Mucosa of descending colon (tissue), 3 donors: ENCODE results near the gene MAPK11. TPM values are rescaled to one million over a fixed set of nuclear protein-coding genes. Genes with fewer than 3 reads are reported as not detected.
A peak's percentile ranks its signal among the peaks of the same experiment; 100 is the strongest.
"Not testable (repeated sequence)": the region's sequence is repeated elsewhere in the genome, so short reads cannot be mapped to it uniquely, and the experiment has no call there.

Experiments
- ATAC-seq: fragments of 200-7000 bp; cut with Tn5 transposase; one replicate; pipeline ENCODE4 v1.9.1; 2020; ENCODE audit warnings: mild to moderate bottlenecking, moderate library complexity
- DNase-seq, 3 donors: peaks; one replicate each; pipeline ENCODE4 v3.0.0-alpha.2; 2020
- H3K36me3 ChIP-seq: fragments of 200-600 bp; one replicate; pipeline ENCODE4 v1.8.0; 2021; ENCODE audit warnings: low read depth, mild to moderate bottlenecking
- H3K4me1 ChIP-seq: fragments of 200-600 bp; one replicate; pipeline ENCODE4 v1.8.0; 2021; ENCODE audit warnings: low read depth, mild to moderate bottlenecking
- H3K4me3 ChIP-seq: fragments of 200-600 bp; one replicate; pipeline ENCODE4 v1.8.0; 2021; ENCODE audit warnings: mild to moderate bottlenecking
- H3K9me3 ChIP-seq: fragments of 200-600 bp; one replicate; pipeline ENCODE4 v1.8.0; 2021; ENCODE audit warnings: mild to moderate bottlenecking
- intact Hi-C, 2 donors: fragments of 100-400 bp; cut with DNase I in 1 of 2; cut with micrococcal nuclease in 1 of 2; formaldehyde crosslinking; loops; one replicate each; pipeline versions ENCODE4 v1.11.0 to v1.11.1; 2022; cut with DNase I, micrococcal nuclease
- total RNA-seq, 3 donors: library from RNA; stranded (reverse); fragmentation: NEBNext Ultra II Directional in 2 of 3; extraction: Animal tissue kit (Norgen Biotek cat#: 25700) in 2 of 3; gene quantifications; one replicate each; pipeline versions ENCODE4 v1.2.1 to v1.2.4, GENCODE V29; 2021 to 2023
- TF ChIP-seq, protein P1 (sequence below): fragments of 200-600 bp; IDR thresholded peaks from one replicate; pipeline ENCODE4 v1.8.0; 2022; ENCODE audit warnings: antibody characterized with exemption, mild to moderate bottlenecking
- donor health status: DM: no; HTN: no; CAD: no; lungs with moderate emphysema.
- donor health status: DM: no; HTN: no; CAD: no.
- donor health status: DM: no; HTN: yes; CAD: no.

MAPK11 gene
- total RNA-seq, 3 donors from 2014 or later, result 1.8 to 4.3 (median 3.2) TPM

DNA sequence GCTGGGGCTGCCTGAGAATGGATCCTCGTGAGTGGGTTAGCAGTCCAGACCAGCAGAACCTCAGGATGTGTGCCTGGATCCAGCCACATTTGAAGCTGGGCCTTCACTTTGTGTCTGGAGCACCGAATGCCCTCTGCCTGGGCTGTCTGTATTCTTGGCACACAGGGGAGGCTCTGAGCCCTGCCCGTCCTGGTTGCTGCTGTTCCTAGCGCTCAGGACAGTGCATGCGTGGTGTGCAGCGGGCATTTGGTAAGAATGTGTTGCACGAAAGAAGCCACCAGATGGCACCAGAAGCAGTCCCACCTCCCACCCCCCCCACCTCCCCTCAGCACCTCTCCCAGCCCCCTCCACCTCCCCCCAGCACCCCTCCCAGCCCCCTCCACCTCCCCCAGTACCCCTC is 4.1 kb upstream of the MAPK11 start:
- Histone ChIP-seq H3K4me1 (peaks cover 26% of the 10 kb centered on the region), H3K9me3 (no peaks in the 10 kb centered on the region), H3K4me3 (no peak overlapping the region), H3K36me3 (peaks cover 4% of the 10 kb centered on the region)
- TF ChIP-seq, protein P1, sequence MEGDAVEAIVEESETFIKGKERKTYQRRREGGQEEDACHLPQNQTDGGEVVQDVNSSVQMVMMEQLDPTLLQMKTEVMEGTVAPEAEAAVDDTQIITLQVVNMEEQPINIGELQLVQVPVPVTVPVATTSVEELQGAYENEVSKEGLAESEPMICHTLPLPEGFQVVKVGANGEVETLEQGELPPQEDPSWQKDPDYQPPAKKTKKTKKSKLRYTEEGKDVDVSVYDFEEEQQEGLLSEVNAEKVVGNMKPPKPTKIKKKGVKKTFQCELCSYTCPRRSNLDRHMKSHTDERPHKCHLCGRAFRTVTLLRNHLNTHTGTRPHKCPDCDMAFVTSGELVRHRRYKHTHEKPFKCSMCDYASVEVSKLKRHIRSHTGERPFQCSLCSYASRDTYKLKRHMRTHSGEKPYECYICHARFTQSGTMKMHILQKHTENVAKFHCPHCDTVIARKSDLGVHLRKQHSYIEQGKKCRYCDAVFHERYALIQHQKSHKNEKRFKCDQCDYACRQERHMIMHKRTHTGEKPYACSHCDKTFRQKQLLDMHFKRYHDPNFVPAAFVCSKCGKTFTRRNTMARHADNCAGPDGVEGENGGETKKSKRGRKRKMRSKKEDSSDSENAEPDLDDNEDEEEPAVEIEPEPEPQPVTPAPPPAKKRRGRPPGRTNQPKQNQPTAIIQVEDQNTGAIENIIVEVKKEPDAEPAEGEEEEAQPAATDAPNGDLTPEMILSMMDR, result no peak
- DNase-seq, result peak in 1 of 3 donors; percentile 72
- intact Hi-C loops, result no loop called here
- no peak for ATAC-seq

DNA sequence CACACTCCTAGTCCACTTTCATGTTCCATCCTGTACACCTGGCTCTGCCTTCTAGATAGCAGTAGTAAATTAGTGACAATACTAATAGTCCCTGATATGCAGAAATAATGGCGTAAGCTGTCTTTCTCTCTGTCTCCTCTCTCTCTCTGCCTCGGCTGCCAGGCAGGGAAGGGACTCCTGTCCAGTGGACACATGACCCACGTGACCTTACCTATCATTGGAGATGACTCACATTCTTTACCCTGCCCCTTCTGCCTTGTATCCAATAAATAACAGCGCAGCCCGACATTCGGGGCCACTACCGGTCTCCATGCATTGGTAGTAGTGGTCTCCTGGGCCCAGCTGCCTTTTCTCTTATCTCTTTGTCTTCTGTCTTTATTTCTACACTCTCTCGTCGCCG is 3.6 kb upstream of the MAPK11 start:
- ATAC-seq, DNase-seq, H3K4me3 ChIP-seq, intact Hi-C loops, H3K9me3 ChIP-seq, H3K36me3 ChIP-seq: not testable (repeated sequence)
- H3K4me1 ChIP-seq, result peaks cover 26% of the 10 kb centered on the region

DNA sequence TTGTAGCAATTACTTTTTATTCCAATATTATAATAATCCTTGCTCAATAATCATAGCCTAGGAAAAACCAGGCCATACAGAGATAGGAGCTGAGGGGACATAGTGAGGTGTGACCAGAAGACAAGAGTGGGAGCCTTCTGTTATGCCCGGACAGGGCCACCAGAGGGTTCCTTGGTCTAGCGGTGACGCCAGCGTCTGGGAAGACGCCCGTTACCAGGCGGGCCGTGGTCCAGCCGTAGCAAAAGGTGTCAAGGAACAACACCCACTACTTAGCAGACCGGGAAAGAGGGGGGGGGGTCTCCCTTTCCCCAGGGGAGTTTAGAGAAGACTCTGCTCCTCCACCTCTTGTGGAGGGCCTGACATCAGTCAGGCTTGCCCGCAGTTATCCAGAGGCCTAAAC is 3.2 kb upstream of the MAPK11 start:
- ATAC-seq, H3K36me3 ChIP-seq, intact Hi-C loops: not testable (repeated sequence)

DNA sequence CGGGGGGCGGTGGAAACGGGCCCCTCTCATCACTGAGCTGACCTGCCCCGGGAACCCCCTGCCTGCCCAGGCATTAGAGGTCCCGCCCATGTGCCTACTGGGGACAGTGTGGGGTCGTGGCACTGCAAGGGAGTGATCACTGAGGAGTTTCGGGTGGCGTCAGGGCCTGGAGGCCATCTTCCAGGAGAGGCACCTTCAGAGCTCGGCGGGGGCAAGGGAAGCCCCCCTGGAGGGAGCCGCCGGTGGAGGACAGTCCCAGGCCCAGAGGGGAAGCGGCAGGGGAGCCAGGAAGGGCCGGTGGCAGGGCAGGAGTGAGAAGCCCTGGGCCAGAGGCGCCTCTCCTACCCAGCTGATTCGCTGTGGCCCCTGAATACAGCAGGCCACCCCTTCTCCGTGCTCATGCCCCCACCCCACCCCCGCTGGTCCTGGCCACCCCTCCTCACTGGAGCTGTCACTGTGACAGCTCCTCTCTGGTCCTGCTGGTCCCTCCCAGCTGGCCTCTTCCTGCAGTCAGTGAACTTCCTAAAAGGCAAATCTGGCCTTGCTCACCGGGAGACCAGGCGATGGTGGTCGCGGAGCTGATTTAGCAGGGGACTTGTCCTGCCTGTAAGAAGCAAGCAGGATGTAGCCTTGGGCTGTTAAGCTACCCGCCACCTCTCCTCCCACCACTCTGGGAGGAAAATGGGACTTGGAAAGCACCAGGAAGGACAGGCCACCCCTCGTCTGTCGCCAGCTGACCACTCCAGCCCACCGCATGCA is 2.0 kb upstream of the MAPK11 start:
- DNase-seq (no peak), ATAC-seq (no peak)
- Histone ChIP-seq H3K9me3 (no peaks in the 10 kb centered on the region), H3K4me1 (peaks cover 36% of the 10 kb centered on the region), H3K36me3 (no peaks in the 10 kb centered on the region), H3K4me3 (no peak overlapping the region)
- TF ChIP-seq, protein P1, result no peak
- intact Hi-C loops, result no loop called here

More for the DNA sequence above, 3.2 kb upstream of the MAPK11 start:
- not testable (repeated sequence) for H3K4me3 ChIP-seq, H3K9me3 ChIP-seq, DNase-seq
- H3K4me1 ChIP-seq, result peaks cover 26% of the 10 kb centered on the region

DNA sequence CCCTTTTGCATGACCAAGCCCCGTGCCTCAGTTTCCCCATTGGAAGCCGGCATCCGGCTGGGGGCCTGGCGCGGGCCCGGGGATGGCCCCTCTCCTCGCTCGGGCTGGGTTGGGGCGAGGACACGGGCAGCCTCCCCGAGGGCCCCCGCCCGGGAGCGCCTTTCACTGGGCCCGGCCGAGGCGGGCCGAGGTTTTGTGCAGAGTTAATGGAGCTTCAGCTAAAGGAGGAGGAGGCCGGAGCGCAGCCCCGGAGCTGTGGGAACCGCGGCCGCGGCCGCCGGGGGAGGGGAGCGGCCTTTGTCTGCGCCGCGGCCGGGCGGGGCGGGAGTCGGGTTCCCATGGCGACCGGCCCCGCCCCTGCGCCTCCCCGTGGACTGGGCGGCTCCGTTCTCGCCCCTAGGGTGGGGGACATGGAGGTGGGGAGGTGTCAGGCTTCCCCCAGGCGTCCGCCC is 1.4 kb upstream of the MAPK11 start:
- H3K36me3 ChIP-seq, result no peaks in the 10 kb centered on the region
- TF ChIP-seq, protein P1, result no peak
- peak; percentile 74 to 85 (median 78) for DNase-seq
- ATAC-seq, result peak; percentile 66
- no peaks in the 10 kb centered on the region for H3K9me3 ChIP-seq
- H3K4me1 ChIP-seq, result peaks cover 38% of the 10 kb centered on the region
- H3K4me3 ChIP-seq, result no peak overlapping the region
- intact Hi-C loops, result no loop called here

DNA sequence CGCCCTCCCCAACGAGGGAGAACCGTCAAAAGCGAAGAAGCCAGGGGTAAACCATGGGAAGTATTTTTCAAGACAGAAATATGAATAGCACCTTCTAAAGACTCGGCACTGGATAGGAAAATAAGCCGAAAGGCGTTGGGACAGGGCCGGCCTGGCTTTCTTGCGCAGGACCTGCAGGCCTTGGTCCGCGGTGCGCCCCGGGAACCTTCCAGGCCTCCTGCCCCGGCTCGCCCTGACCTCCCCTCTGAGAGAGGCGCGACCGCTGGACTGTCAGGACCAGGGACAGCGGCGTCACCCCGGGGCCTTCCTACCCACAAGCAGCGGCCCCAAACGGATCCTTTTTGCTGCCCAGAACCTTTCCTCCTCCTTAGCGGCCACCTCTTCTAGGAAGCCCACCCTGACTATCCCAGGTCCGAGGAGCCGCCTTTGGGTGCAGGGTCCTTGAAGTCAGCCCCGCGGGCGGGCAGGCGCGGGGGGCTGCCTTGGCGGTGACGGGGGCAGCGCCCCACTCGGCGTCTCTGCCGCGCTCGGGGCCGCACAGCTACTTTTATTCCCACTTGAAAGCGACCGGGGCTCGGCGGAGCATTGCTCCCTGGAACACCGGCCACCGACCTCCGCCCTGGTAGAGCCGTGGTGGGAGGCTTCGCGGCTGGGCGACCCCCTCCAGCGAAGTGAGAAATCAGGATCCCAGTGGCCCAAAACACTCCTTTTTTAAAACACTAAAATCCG is 650 bp upstream of the MAPK11 start:
- TF ChIP-seq, protein P1, result no peak
- ATAC-seq (peak; percentile 49), DNase-seq (peak; percentile 73 to 83 (median 77))
- Histone ChIP-seq H3K4me1 (peaks cover 38% of the 10 kb centered on the region), H3K9me3 (no peaks in the 10 kb centered on the region), H3K4me3 (no peak overlapping the region), H3K36me3 (no peaks in the 10 kb centered on the region)
- intact Hi-C loops, result no loop called here
